HEK293 (cell line): Measurements from ENCODE around the gene RNF121.

ENCODE experiments used
- CTCF ChIP-seq: fragments of 450-650 bp; formaldehyde crosslinking; IDR thresholded peaks from 2 replicates; pipeline ENCODE4 v1.5.1; 2016; ENCODE audit warnings: missing biosample characterization, missing genetic modification characterization
- PBX3 ChIP-seq: sonication (generic); formaldehyde crosslinking; IDR thresholded peaks from 2 replicates; pipeline ENCODE4 v1.8.1; 2022; ENCODE audit warnings: mild to moderate bottlenecking, moderate library complexity, missing genetic modification reagents
- REST ChIP-seq: fragments of 450-650 bp; formaldehyde crosslinking; IDR thresholded peaks from 2 replicates; pipeline ENCODE4 v1.5.1; 2016; ENCODE audit warnings: missing biosample characterization, missing genetic modification characterization
- SP2 ChIP-seq: fragments of 450-650 bp; formaldehyde crosslinking; IDR thresholded peaks from 2 replicates; pipeline ENCODE4 v1.5.1; 2016; ENCODE audit warnings: missing biosample characterization, missing genetic modification characterization
- TCF7L2 ChIP-seq: IDR thresholded peaks from 2 replicates; pipeline ENCODE4 v1.6.1; 2011; ENCODE audit warnings: low read depth, mild to moderate bottlenecking, inconsistent platforms, low read length, moderate library complexity, borderline replicate concordance
- ZBTB20 ChIP-seq: fragments of 450-650 bp; formaldehyde crosslinking; IDR thresholded peaks from 2 replicates; pipeline ENCODE4 v1.5.1; 2016; ENCODE audit warnings: missing biosample characterization, missing genetic modification characterization
- ZNF112 ChIP-seq: fragments of 450-650 bp; formaldehyde crosslinking; IDR thresholded peaks from 2 replicates; pipeline ENCODE4 v1.5.0; 2017; ENCODE audit warnings: missing biosample characterization, missing genetic modification characterization
- ZNF19 ChIP-seq: fragments of 450-650 bp; formaldehyde crosslinking; IDR thresholded peaks from 2 replicates; pipeline ENCODE4; 2016; ENCODE audit warnings: missing biosample characterization, missing genetic modification characterization, low read depth
- ZNF624 ChIP-seq: fragments of 450-650 bp; formaldehyde crosslinking; IDR thresholded peaks from 2 replicates; pipeline ENCODE4 v1.5.1; 2017; ENCODE audit warnings: missing biosample characterization, missing genetic modification characterization
- ZSCAN30 ChIP-seq: fragments of 450-650 bp; IDR thresholded peaks from 2 replicates; pipeline ENCODE4 v1.5.1; 2018; ENCODE audit warnings: missing biosample characterization, mild to moderate bottlenecking, missing genetic modification characterization, moderate library complexity
- TF ChIP-seq, protein P1 (sequence below): fragments of 450-650 bp; formaldehyde crosslinking; conservative IDR thresholded peaks from 2 replicates; pipeline ENCODE4 v1.5.1; 2016; ENCODE audit warnings: low read depth, missing biosample characterization, missing genetic modification characterization
- TF ChIP-seq, protein P2 (sequence below): fragments of 450-650 bp; formaldehyde crosslinking; IDR thresholded peaks from 2 replicates; pipeline ENCODE4 v1.5.1; 2016; ENCODE audit warnings: missing biosample characterization, missing genetic modification characterization, borderline replicate concordance

- TF ChIP-seq, protein P1, sequence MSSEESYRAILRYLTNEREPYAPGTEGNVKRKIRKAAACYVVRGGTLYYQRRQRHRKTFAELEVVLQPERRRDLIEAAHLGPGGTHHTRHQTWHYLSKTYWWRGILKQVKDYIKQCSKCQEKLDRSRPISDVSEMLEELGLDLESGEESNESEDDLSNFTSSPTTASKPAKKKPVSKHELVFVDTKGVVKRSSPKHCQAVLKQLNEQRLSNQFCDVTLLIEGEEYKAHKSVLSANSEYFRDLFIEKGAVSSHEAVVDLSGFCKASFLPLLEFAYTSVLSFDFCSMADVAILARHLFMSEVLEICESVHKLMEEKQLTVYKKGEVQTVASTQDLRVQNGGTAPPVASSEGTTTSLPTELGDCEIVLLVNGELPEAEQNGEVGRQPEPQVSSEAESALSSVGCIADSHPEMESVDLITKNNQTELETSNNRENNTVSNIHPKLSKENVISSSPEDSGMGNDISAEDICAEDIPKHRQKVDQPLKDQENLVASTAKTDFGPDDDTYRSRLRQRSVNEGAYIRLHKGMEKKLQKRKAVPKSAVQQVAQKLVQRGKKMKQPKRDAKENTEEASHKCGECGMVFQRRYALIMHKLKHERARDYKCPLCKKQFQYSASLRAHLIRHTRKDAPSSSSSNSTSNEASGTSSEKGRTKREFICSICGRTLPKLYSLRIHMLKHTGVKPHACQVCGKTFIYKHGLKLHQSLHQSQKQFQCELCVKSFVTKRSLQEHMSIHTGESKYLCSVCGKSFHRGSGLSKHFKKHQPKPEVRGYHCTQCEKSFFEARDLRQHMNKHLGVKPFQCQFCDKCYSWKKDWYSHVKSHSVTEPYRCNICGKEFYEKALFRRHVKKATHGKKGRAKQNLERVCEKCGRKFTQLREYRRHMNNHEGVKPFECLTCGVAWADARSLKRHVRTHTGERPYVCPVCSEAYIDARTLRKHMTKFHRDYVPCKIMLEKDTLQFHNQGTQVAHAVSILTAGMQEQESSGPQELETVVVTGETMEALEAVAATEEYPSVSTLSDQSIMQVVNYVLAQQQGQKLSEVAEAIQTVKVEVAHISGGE (tag by site-specific recombination): no peak
- TF ChIP-seq TCF7L2 (no peak), CTCF (tag by site-specific recombination) (no peak), ZBTB20 (tag by site-specific recombination) (no peak), ZNF624 (tag by site-specific recombination) (no peak), PBX3 (CRISPR knock-in tag) (no peak), ZSCAN30 (tag by site-specific recombination) (no peak), REST (tag by site-specific recombination) (no peak), ZNF112 (tag by site-specific recombination) (no peak), SP2 (tag by site-specific recombination) (no peak), ZNF19 (tag by site-specific recombination) (no peak)
- TF ChIP-seq, protein P2, sequence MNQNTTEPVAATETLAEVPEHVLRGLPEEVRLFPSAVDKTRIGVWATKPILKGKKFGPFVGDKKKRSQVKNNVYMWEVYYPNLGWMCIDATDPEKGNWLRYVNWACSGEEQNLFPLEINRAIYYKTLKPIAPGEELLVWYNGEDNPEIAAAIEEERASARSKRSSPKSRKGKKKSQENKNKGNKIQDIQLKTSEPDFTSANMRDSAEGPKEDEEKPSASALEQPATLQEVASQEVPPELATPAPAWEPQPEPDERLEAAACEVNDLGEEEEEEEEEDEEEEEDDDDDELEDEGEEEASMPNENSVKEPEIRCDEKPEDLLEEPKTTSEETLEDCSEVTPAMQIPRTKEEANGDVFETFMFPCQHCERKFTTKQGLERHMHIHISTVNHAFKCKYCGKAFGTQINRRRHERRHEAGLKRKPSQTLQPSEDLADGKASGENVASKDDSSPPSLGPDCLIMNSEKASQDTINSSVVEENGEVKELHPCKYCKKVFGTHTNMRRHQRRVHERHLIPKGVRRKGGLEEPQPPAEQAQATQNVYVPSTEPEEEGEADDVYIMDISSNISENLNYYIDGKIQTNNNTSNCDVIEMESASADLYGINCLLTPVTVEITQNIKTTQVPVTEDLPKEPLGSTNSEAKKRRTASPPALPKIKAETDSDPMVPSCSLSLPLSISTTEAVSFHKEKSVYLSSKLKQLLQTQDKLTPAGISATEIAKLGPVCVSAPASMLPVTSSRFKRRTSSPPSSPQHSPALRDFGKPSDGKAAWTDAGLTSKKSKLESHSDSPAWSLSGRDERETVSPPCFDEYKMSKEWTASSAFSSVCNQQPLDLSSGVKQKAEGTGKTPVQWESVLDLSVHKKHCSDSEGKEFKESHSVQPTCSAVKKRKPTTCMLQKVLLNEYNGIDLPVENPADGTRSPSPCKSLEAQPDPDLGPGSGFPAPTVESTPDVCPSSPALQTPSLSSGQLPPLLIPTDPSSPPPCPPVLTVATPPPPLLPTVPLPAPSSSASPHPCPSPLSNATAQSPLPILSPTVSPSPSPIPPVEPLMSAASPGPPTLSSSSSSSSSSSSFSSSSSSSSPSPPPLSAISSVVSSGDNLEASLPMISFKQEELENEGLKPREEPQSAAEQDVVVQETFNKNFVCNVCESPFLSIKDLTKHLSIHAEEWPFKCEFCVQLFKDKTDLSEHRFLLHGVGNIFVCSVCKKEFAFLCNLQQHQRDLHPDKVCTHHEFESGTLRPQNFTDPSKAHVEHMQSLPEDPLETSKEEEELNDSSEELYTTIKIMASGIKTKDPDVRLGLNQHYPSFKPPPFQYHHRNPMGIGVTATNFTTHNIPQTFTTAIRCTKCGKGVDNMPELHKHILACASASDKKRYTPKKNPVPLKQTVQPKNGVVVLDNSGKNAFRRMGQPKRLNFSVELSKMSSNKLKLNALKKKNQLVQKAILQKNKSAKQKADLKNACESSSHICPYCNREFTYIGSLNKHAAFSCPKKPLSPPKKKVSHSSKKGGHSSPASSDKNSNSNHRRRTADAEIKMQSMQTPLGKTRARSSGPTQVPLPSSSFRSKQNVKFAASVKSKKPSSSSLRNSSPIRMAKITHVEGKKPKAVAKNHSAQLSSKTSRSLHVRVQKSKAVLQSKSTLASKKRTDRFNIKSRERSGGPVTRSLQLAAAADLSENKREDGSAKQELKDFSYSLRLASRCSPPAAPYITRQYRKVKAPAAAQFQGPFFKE (tag by site-specific recombination): no peak
These were observed 33.7 kb downstream of the RNF121 start for GRCh38 chr11:71962428-71963038.
